ENCODE results near the gene ACAP1.
"Not testable (repeated sequence)": the region's sequence is repeated elsewhere in the genome, so short reads cannot be mapped to it uniquely, and the experiment has no call there.

The ACAP1 gene

DNA sequence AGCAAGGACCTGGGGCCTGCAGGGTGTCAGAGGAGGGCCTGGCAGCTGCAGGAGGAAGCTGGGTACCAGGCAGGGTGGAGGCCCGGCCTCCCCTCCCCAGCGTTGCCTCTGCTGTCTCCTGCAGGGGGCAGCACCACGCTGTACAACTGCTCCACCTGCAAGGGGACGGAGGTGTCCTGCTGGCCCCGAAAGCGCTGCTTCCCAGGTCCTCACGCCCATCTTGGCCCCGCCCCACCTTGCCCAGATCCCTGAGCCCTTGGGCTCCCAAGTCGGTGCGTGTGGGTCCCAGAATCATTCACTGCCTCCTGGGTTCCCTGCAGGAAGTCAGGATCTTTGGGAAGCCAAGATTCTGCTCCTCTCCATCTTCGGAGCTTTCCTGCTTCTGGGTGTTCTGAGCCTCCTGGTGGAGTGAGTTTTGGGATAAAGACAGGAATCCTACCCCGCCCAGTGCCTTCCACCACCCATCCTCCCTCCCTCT is 19.8 kb downstream of the ACAP1 start:
- DNase-seq (ENCODE audit: low read depth) = peak; percentile 62

DNA sequence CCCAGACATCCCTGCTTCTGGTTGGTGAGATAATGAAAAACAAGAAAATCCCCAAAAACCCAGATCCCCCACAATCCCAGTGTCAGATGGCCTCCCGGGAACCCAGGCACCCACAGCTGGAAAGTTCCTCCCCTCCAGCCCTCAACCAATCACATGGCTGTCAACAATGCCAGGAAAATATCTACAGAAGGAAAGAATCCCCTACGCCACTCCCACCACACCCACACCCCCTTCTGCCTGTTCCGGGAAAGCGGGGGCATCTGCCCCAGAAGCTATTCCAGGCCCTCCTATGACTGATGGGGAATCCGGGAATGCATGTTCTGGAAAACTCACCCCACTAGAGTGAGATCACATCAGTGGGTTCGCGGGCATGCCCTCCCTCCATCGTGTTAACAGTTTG is 20.4 kb downstream of the ACAP1 start:
- DNase-seq (ENCODE audit: low read depth) = no peak

DNA sequence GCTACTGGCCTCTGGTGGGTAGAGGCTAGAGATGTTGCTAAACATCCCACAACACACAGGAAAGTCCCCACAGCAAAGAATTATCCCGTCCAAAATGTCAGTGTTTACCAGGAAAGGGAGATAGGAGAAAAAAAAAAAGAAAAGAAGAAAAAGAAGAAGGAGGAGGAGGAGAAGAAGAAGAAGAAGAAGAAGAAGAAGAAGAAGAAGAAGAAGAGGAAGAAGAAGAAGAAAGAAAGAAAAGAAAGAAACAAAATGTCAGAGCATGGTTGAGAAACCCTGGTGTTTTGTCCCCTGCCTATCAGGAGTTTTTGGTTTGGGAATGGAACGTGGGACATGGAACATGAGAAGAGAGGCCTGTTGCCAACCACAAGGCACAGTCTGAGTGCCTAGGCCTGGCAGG is 21.1 kb downstream of the ACAP1 start:
- DNase-seq (ENCODE audit: low read depth) = no peak

DNA sequence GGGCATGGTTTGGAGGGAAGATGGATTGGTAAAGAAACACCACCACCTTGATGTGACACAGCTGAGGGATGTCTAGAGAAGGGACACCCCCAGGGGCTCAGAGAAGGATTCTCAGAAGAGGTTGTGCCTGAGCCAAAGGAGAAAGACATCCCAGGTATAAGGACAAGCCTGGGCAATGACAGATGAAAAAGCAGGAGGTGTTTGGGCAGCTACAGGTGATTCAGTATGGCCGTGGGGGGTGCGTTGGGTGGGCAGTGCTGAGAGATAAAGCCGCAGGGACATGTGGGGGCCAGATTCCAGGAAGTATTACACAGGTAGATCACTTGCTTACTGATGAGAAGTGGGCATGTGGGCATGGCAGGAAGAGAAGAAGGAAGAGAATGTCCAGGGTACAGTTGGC is 25.6 kb downstream of the ACAP1 start:
- no peak for DNase-seq (ENCODE audit: low read depth)

- DNase-seq (ENCODE audit: low read depth) = no peak
These were observed 27.0 kb downstream of the ACAP1 start for GRCh38 chr17:7363311-7363710.

DNA sequence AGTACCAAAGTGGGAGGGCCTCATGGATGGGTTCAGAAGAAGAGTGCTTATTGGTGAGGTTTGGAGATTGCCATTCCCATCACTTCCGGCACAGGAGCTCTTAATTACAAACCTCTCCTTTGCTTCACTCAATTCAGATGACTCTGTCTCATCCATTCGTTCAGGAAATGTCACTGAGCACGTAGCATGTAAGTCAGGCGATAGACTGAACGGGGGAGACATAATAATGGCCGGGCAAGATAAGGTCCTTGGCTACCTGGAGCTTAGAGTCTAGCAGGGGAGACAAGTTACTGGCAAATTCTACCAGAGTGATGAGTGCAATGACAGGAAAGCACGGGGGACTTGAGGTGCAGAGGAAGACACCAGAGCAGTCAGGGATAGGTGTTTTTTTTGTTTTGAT is 29.6 kb downstream of the ACAP1 start:
- DNase-seq (ENCODE audit: low read depth) = not testable (repeated sequence)

GRCh38 chr17:7367083-7367482 is 30.8 kb downstream of the ACAP1 start:
- DNase-seq (ENCODE audit: low read depth) = no peak

GRCh38 chr17:7367918-7368598 is 31.7 kb downstream of the ACAP1 start:
- no peak for DNase-seq (ENCODE audit: low read depth)

DNA sequence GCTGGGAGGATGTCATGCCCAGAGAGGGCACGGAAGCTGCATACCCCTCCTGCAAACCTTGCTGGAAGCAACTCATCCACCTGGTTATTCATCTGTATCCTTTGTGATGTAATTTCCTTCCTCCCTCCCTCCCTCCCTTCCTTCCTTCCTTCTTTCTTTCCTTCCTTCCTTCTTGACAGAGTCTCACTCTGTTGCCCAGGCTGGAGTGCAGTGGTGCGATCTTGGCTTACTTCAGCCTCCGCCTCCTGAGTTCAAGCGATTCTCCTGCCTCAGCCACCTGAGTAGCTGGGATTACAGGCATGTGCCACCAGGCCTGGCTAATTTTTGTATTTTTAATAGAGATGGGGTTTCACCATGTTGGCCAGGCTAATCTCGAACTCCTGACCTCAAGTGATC is 32.3 kb downstream of the ACAP1 start:
- DNase-seq (ENCODE audit: low read depth) = not testable (repeated sequence)

- DNase-seq (ENCODE audit: low read depth) = no peak
These were observed 33.5 kb downstream of the ACAP1 start for GRCh38 chr17:7369825-7370224.

DNA sequence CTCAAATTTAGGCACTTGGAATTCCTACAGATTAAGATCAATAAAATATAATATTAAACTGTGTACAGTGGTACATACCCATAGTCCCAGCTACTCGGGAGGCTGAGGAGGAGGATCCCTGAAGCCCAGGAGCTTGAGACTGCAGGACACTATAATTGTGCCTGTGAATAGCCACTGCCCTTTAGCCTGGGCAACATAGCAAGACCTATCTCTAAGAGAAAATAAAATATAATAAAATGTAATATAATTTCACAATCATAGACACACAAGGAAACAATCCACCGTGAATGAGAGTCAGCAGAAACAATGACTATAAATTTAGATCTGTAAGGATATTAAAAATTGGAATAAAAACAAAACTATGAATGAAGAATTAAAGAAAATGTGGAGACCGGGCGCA is 34.5 kb downstream of the ACAP1 start:
- no peak for DNase-seq (ENCODE audit: low read depth)

DNA sequence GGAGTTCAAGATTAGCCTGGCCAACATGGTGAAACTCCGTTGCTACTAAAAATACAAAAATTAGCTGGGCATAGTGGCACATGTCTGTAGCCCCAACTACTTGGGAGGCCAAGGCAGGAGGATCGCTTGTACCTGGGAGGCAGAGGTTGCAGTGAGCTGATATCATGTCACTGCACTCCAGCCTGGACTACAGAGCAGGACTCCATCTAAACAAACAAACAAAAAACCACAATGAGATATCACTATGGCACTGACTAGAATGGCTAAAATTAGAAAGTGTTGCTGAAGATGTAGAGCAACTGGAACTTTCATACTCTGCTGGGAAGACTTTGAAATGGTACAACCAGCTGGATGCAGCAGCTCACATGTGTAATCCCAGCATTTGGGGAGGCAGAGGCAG is 38.0 kb downstream of the ACAP1 start:
- no peak for DNase-seq (ENCODE audit: low read depth)

DNA sequence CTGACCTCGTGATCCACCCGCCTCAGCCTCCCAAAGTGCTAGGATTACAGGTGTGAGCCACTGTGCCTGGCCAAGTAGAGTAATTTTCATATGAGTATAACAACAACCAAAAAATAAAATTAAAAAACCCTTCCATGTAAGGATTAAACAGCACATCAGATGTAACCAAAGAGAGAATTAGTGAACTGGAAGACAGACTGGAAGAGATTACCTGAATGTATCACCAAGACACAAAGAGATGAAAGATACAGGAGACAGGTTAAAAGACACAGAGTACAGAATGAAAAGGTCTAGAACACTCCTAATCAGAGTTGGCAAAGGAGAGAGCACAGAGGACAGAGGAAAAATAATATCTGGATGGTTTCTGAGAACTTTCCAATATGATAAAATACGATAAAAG is 42.8 kb downstream of the ACAP1 start:
- DNase-seq (ENCODE audit: low read depth) = no peak

- DNase-seq (ENCODE audit: low read depth) = no peak
These were observed 44.0 kb downstream of the ACAP1 start for GRCh38 chr17:7380321-7380720.

- DNase-seq (ENCODE audit: low read depth) = no peak
These were observed 44.7 kb downstream of the ACAP1 start, which contains the start of gene TNK1 for GRCh38 chr17:7380855-7381683. Gene TNK1 (plus strand): TSS chr17:7381089. CDS start chr17:7382927, 1,838 bp downstream.

- DNase-seq (ENCODE audit: low read depth) = no peak
These were observed 46.6 kb downstream of the ACAP1 start for GRCh38 chr17:7382901-7383300.

GRCh38 chr17:7383371-7383741 is 47.0 kb downstream of the ACAP1 start:
- no peak for DNase-seq (ENCODE audit: low read depth)

- DNase-seq (ENCODE audit: low read depth) = no peak
These were observed 47.6 kb downstream of the ACAP1 start for GRCh38 chr17:7383742-7384488.

DNA sequence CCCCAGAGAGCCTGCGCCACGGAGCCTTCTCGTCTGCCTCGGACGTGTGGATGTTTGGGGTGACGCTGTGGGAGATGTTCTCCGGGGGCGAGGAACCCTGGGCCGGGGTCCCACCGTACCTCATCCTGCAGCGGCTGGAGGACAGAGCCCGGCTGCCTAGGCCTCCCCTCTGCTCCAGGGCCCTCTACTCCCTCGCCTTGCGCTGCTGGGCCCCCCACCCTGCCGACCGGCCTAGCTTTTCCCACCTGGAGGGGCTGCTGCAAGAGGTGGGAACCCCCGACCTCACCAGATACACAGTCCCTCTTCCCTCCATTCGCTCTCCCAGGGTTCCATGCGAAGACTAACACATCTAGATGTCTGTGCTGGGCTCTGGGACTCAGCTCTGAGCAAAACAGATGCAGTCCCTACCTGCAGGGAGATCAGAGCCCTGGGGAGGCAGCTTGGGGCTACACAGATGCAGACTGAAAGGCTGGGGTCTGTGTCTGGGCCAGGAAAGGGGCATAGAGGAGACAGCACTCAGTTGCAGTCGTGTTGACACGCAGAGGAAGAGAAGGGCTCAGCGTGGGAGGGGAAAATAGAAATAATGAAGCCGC is 48.3 kb downstream of the ACAP1 start:
- DNase-seq (ENCODE audit: low read depth) = no peak

DNA sequence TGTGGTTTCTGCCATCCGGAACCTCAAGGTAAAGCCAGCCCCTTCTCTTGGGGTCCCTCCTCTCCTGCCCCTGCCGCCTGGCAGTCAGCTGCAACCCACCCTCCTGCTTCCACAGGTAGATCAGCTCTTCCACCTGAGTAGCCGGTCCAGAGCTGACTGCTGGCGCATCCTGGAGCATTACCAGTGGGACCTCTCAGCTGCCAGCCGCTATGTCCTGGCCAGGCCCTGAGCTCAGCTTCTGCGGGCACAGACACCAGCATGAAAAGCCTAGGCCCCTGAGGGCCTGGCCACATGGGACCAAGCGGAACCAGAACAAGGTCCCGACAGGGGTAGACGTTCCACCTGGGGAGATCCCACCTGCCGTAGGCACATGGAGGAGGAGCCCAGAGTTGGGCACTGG is 52.5 kb downstream of the ACAP1 start:
- no peak for DNase-seq (ENCODE audit: low read depth)

DNA sequence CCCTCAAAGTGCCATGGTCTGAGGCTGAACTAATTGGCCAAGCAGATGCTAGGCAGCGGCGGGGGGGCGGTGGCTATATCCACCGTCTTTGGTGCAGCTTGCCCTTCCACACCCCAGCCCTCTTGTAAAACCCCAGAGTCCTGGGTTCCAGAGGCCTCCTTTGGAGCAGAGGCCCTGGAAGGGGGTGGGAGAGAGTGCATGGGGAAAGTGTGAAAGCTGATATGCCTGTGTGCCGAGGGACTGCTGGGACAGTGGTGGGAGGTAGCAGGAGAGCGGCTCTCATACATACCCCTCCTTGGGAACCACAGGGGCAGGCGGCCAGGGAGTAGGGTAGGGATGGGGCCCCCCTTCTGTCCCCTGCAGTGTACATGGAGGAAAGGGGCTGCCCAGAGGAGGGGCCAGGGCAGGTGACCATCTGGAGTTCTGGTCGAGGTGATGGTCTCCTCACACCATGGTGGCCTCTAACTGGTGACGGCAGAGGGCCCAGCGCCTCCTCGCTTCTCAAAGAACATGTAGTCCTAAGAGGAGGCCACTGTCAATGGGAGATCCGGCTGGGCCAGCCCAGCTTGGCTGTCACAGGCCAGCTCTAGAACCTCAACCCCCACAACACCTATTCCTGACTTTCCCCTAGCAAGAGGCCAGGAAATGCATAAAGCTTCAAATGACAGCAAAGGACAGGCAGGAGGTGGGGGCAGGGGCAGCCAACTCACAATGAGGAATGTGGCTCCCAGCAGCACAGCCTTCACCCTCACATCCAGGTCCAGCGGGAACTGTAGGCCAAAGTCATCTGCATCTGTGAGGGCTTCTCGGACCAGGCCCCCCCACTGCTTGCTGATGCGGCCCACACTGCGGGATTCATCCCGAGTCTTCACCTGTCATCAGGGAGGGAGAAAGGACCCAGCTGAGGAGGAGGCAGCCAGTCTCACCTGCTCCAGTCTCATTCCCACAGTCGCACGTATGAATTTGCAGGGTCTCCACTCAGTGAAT is 53.9 kb downstream of the ACAP1 start:
- no peak for DNase-seq (ENCODE audit: low read depth)
